AG08396 (cell line): ENCODE results near the gene ATF5.

ENCODE experiments used
- DNase-seq: peaks from one replicate; pipeline ENCODE4 v3.0.0; 2012; ENCODE audit warnings: low spot score, mixed read lengths

The ATF5 gene

GRCh38 chr19:49929121-49929610 lies at the start of gene ATF5, which contains the start of gene NUP62:
Gene ATF5 (plus strand): TSS chr19:49929205. CDS start chr19:49930851, 1,646 bp downstream.
Gene NUP62 (minus strand): TSS chr19:49929504. CDS start chr19:49909807, 19,697 bp downstream.
- DNase-seq = peak; percentile 99

GRCh38 chr19:49879243-49879963 lies 49.6 kb upstream of the ATF5 start:
- no peak for DNase-seq

- no peak for DNase-seq
Observed at GRCh38 chr19:49880162-49880869, 48.7 kb upstream of the ATF5 start.

DNA sequence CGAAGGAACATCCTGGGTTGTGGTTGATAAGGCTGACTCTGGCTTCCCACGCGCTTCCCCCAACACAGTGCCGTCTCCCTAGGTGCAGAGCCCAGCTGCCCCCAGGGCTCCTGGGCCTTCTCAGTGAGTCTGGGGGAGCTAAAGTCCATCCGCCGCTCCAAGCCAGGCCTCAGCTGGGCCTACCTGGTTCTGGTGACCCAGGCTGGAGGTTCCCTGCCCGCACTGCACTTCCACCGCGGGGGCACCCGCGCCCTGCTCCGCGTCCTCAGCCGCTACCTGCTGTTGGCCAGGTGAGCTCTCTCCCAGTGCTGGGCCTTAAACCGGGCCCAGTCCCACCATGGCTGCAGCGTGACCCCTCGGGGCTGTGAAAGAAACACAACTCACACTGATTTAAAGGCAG lies 47.8 kb upstream of the ATF5 start:
- DNase-seq = no peak

DNA sequence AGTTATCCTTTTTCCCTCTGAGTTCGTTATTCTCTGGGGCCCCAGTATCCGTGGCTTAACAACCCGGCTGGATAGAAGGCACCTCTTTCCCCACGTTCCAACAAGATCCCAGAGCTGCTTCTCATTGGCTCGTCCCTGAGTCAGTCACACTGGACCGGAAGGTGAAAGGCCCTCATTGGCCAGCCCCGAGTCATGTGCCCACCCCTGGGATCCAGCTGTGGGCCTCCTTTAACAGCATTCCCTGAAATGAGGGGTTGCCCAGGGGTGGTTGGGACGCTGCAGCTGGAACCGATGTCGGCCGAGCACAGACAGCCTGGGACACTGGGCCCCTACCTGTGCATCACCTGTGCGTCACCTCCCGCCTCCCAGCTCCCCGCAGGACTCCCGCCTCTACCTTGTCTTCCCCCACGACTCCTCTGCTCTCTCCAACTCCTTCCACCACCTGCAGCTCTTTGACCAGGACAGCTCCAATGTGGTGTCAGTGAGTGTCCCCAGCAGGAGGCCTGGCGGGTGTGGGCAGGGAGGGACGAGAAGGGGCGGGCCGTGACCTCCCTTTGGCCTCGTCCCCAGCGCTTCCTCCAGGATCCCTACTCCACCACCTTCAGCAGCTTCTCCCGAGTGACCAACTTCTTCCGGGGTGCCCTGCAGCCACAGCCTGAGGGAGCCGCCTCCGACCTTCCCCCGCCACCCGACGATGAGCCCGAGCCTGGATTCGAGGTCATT lies 47.2 kb upstream of the ATF5 start:
- no peak for DNase-seq

DNA sequence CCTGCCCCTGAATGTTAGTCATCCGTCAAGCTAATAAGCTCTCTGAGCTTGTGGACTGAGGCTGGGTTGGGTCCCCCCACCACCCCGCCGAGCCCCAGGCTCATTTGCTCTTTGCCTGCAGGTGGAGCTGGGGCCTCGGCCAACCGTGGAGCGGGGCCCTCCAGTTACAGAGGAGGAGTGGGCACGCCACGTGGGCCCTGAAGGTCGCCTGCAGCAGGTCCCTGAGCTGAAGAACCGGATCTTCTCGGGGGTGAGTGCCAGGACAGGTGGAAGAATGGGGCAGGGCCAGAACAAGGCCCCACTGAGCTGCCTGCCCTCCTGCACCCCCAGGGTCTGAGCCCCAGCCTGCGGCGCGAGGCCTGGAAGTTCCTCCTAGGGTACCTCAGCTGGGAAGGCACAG lies 46.4 kb upstream of the ATF5 start:
- DNase-seq = no peak

GRCh38 chr19:49883094-49883493 lies 45.9 kb upstream of the ATF5 start:
- no peak for DNase-seq

DNA sequence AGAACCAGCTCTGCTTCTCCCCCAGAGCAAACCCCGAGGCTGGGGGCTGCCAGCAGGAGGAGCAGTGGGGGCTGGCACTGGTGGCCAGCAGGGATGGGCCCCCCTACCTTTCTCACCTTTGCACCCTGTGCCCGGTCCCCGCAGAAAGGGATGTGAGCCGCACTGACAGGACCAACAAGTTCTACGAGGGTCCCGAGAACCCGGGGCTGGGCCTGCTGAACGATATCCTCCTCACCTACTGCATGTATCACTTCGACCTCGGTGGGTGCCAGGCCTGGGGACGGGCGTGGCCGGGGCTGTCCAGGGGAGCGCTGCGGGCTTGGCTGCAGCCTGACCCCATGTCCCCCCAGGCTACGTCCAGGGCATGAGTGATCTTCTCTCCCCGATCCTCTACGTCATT lies 44.9 kb upstream of the ATF5 start:
- no peak for DNase-seq

DNA sequence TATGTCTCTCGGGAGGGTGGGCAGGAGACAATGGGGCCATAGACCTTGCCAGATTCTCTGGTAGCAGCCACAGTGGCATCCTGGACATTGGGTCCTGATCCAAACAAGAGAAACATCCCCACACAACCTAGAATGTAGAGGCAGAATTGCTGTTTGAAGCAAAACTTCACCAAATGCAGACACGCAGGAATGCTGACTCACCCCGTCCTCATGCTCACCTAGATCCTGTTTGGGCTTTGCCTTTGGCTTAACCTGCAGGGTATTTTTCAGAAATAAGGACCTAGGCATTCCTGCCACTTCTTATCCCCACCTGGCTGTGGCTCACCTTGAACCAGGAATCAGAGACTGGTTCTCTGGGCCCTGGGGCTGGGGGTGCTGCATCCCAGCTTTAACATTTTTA lies 44.2 kb upstream of the ATF5 start:
- no peak for DNase-seq

GRCh38 chr19:49887037-49887664 lies 41.9 kb upstream of the ATF5 start:
- no peak for DNase-seq

DNA sequence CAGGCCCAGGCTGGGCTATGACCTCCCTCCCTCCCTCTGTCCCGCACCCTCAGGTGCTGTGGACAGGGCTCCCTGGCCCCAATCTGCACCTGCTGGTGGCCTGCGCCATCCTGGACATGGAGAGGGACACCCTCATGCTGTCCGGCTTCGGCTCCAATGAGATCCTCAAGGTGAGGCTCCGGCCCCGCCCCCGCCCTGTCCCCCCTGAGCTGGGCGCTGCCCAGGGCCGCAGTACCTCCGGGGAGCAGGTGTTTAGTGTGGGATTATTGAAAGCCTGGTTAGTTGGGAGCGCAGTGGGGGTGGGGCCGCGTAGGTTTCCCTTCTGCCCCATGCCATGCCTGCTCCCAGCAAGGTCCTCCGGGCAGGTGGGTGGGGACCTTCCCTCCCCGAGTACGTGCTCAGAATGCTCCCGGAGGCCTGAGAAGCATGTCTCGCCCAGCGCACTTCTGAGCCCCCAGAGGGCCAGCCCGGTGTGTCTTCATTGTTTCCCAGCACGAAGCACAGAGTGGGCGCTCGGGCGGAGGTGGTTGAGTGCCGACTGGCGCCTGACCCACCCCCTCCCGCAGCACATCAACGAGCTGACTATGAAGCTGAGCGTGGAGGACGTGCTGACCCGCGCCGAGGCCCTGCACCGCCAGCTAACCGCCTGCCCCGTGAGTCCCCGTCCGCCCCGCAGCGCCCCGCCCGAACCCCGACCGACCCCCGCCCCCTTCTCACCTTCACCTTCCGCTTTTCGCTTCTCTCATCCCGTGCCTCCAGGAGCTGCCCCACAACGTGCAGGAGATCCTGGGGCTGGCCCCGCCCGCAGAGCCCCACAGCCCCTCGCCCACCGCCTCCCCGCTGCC lies 41.1 kb upstream of the ATF5 start:
- no peak for DNase-seq

- no peak for DNase-seq
Observed at GRCh38 chr19:49888510-49888824, 40.5 kb upstream of the ATF5 start.

DNA sequence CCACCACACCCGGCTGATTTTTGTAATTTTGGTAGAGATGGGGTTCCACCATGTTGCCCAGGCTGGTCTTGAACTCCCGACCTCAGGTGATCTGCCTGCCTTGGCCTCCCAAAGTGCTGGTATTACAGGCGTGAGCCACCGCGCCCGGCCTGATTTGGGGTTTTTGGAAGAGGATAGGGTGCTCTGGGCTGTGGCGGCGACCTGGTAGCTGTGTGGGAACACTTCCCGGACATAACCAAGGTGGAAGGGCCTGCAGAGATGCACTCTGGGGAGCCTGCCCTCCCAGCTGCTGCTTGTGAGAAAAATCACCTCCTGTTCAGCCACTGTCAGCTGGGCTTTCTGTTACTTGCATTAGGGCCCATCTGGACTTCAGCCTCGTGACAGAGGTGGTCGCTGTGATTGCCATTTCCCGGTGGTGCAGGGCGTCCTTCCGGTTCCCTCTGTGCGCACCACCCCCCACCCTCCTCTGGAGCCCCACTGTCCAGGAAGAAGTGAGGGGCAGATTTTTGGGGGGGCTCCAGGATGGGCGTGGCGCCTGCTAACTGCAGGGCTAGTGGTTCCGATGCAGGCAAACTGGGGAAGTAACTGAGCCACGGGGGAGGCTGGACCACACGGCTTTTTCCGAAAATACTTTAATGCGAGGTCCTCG lies 39.8 kb upstream of the ATF5 start:
- DNase-seq = no peak

DNA sequence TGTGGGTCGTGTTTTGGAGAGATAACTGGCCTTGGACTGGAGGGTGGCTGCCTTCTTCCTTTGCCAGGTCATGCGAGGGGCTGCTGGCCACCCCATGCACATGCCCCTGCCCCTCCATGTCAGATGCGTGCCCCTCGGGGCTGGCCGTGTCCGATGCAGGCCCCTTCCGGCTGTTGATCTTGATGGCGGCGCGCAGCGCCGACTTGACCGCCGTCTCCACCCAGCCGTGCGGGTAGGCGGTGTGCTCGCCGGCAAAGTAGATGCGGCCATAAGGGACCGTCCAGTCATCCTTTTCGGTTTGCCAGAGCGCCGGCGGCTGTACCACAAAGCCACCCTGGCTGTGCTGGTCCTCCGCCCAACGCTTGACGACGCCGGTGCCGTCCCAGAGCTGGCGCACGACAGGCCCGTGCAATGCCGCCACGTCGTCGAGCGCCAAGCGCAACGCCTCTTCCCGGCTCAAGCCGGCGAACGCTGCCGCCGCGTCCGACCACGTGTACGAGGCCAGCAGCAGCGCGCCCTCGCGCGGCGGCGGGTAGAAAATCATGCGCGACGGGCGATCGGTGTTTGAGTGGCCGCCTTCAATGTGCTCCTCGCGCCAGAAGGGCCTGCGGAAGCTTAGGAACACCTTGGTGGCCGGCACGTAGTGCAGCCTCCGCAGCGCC lies 39.2 kb upstream of the ATF5 start:
- DNase-seq = peak; percentile 68

- DNase-seq = peak; percentile 55
Observed at GRCh38 chr19:49890349-49891311, 38.4 kb upstream of the ATF5 start.

DNA sequence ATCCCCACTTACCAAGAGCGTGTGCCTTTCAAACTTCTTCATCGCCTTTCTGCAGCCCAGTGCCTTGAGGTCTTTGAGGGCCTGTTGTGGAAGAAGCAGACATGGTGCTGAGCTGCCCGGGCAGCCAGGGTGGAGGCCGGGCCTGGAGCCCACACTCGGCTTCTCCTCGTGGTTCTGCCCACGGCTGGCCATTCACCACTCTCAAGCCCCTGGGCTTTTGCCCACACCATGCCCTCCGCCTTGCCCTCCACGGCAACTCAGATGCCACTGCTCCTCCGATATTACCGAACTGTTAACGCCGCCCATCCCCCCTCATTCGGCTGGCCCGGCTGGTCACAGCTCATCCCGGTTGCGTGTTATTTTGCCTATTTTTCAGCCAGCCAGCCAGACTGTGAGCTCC lies 37.6 kb upstream of the ATF5 start:
- DNase-seq = no peak

GRCh38 chr19:49892716-49893115 lies 36.3 kb upstream of the ATF5 start:
- DNase-seq = no peak

GRCh38 chr19:49894011-49894664 lies 34.9 kb upstream of the ATF5 start:
- DNase-seq = no peak
